Stimulated activated CD4-positive, alpha-beta T cell treated with anti-CD3 and anti-CD28 coated beads, TNF-alpha, amount 100 ng/mL, for 48 hours (primary cell): ENCODE results near the gene YAE1.
A peak's percentile ranks its signal among the peaks of the same experiment; 100 is the strongest.
"Not testable (repeated sequence)": the region's sequence is repeated elsewhere in the genome, so short reads cannot be mapped to it uniquely, and the experiment has no call there.

ENCODE experiments used
- DNase-seq, 3 donors: peaks; one replicate each; pipeline ENCODE4 v3.0.0-alpha.2; 2020; ENCODE audit warnings: low read depth in 3 of 3

The YAE1 gene

DNA sequence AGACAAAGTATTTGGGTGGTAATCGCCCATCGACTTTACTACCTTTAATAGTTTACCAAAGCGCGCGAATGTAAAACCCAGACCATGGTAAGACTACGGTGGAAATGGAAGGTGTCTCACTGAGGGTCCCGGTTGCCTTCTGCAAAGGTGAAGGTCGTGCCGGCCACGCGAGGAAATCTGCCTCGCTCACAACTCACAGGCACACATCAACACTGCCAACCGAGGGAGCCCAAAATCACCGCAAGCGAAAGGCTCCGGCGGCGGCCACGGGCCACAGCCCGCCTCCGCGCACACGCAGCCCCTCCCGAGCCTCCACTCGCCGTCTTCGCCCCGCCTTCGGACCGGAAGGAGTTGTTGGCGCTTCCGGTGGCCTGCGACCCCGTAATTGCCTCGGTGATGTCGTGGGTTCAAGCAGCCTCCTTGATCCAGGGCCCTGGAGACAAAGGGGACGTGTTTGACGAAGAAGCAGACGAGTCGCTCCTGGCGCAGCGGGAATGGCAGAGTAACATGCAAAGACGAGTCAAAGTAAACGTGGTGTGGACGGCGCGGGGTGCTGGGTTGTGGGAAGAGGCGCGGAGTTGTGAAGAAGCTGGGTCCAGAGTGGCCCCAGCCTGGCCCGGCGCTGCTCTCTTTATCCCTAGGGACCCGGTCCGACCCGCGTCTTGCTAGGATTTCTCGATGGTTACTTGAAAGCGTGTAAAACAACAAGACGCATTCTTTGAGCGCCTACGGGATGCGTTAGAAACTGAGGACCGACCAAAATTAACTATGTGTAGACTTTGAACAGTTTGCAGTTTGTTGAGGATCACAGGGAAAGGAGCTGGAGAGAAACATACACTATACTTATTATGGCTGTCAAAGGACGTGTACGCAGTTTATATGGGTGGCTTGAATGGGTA lies at the start of gene YAE1:
Gene YAE1 (plus strand): TSS at position 382 of the 899 bp plus-strand sequence. CDS start 15 bp downstream, at position 397.
- peak; percentile 67 to 79 (median 70) for DNase-seq

DNA sequence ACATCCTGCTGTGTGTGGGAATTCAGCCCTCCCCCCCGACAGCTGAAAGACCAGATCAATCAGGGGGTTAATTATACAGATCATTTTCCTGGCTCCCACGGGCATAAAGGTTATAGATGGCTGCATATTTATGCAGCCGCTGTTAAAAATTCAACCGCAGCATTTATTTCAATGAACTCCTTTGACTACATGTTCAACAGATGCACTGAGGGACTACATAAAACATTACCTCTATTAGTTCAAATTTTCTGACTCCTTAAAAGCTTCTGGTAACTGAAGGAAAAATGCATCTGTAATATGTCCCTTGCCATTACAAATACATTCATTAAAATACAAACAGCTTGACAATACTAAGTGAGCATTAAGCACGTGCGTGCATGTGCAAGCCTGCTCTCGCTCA lies 49.7 kb upstream of the YAE1 start:
- DNase-seq, result no peak

- DNase-seq, result no peak
These were observed 49.0 kb upstream of the YAE1 start for GRCh38 chr7:39517240-39517639.

- no peak for DNase-seq
These were observed 40.3 kb upstream of the YAE1 start for GRCh38 chr7:39525926-39526325.

GRCh38 chr7:39526666-39527065 lies 39.5 kb upstream of the YAE1 start:
- no peak for DNase-seq

GRCh38 chr7:39527296-39527695 lies 38.9 kb upstream of the YAE1 start:
- no peak for DNase-seq

GRCh38 chr7:39527951-39528350 lies 38.3 kb upstream of the YAE1 start:
- no peak for DNase-seq

DNA sequence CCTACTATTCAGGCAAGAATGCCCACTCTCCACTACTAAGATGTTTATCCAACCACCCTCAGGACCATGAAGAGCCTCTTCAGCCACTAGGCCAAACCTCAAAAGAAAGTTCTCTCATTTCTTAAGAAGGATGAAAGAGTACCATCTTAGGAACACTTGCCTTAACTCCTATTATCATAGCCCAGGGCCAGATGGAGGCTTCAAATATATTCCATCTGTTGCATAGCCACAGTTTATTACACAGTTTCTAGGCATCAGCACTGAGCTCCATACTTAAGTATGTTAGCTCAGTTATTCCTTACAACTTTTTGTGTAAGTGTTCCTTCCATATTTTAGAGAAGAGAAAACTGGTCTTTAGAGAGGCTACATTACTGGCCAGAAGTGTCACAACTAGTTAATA lies 37.4 kb upstream of the YAE1 start:
- no peak for DNase-seq

GRCh38 chr7:39529582-39529981 lies 36.6 kb upstream of the YAE1 start:
- no peak for DNase-seq

GRCh38 chr7:39530971-39531370 lies 35.2 kb upstream of the YAE1 start:
- no peak for DNase-seq

DNA sequence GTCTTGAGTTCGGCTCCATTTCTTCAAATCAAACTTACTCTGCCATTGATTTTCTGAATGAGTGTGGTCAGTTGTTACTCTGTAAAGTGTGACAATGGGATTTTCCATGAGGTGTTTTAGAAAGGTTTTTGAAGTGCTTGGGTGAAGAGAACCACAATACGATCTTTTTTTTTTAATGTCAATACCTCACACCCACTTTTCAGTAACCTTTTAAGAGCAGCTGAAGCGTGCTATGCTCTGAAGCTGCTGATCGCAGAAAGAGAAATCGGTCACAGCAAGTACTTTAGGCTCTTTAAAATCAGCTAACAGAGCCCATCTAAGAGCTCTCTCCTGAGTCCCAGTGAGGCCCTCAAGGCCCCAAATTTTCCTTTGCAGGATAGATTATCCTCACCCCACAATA lies 34.4 kb upstream of the YAE1 start:
- no peak for DNase-seq

- no peak for DNase-seq
These were observed 33.4 kb upstream of the YAE1 start for GRCh38 chr7:39532832-39533231.

GRCh38 chr7:39534599-39534998 lies 31.6 kb upstream of the YAE1 start:
- DNase-seq, result no peak

- DNase-seq, result no peak
These were observed 31.1 kb upstream of the YAE1 start for GRCh38 chr7:39535064-39535463.

DNA sequence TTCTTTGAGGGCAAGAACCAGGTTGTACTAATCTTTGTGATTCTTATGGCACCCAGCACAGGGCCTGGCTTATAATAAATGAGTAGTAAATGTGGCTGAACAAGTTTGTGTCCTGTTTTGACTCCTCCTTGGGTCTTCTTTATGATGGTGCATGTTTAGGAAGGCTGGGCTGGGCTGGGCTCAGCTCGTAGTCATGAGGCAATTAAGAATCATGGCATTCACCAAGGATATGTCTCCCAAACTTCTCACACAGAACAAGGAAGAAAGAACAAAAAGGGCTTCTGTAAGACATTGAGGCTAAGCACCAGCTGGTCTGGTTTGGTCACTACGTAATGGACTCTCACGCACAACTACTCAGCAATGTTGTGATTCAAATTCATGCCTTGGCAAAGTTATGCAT lies 30.5 kb upstream of the YAE1 start:
- DNase-seq, result no peak

DNA sequence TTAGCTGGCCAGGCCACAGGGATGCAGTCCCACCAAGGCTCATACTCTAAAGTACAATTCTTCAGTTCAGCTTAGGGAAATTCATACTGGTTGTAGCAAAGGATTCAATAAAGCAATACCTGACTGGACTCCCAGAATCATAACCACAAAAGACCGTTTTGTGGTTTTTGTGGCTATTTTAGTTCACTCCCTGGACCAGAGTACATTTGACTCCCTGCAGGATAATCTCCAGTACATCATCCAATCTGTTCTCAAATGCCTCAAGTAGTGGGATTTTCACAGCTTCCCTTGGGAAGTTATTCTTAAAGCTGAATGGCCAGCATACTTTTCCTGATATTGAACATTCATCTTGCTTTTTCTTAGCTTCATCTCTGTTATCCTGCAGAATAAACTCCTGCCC lies 29.3 kb upstream of the YAE1 start:
- no peak for DNase-seq

DNA sequence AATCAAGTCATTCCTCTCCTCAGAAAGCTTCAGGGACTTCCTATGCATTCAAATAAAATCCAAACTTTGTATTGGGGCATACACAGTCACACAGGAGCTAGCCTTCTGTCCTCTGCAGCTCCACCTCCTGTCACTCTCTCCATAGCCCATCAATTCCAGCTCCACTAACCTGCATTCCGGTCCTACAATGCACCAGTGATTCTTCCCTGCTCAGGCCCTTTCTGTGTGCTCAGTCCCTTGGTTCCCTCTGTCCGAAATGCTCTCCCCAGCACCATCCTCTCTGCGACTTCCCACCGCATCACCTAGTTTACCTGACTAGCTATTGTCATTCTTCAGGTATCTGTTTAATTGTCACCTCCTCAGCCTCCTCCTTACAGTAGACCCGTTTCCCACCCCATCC lies 26.4 kb upstream of the YAE1 start:
- no peak for DNase-seq

DNA sequence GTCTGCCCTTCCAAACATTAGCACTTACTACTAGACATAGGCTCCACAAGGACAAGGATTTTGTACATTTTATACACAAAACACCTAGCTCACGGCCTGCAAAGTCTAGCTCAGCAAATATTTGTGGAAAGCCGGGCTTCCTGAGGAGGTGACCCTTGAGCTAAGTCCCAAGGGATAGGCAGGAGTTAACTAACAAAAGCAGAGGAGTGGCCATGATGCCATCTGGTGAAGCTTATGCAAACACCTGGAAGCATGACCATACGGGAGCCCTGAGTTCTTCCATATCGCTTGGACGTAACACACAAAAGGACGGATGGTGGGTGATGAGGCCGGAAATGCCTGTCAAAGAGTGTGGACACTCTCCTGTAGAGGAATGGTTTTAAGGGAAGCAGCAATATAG lies 25.9 kb upstream of the YAE1 start:
- no peak for DNase-seq

GRCh38 chr7:39541511-39541910 lies 24.7 kb upstream of the YAE1 start:
- no peak for DNase-seq

DNA sequence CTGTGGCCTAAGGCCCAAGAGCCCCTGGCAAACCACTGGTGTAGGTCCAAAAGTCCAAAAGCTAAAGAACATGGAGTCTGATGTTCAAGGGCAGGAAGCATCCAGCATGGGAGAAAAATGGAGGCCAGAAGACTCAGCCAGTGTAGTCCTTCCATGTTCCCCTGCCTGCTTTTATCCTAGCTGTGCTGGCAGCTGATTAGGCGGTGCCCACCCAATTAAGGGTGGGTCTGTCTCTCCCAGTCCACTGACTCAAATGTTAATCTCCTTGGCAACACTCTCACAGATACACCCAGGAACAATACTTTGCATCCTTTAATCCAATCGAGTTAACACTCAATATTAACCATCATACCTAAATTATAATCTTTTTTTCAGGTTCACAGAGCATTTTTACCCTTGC lies 21.4 kb upstream of the YAE1 start:
- DNase-seq, result not testable (repeated sequence)

DNA sequence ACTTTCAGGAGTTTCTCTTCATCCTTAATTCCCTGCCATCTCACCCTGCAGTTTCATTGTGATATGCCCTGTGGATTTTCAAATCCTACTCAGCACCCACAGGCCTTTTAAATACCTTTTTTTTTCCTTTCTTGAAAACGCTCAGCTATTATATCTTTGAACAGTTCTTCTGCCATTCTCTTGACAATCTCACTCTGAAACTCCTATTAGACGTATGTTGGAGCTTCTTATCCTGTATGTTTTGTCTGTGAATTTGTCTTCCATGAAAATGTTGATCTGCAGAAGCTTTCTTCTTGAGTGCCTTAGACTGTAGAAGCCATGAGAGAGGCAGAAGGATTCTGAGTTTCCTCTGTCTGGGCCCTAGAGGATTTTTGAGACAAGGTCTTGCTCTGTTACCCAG lies 18.9 kb upstream of the YAE1 start:
- no peak for DNase-seq

- DNase-seq, result no peak
These were observed 15.8 kb upstream of the YAE1 start for GRCh38 chr7:39550411-39550810.

- DNase-seq, result no peak
These were observed 12.8 kb upstream of the YAE1 start for GRCh38 chr7:39553436-39553835.
